GM12892 (cell line): ENCODE measurements around the gene DNAL4.

Source experiments
- DNase-seq: peaks from one replicate; pipeline ENCODE4 v3.0.0; 2011; ENCODE audit not compliant: insufficient read length
- FAIRE-seq: peaks from 2 replicates; lab custom pipeline; 2011; peaks lifted over from hg19 to GRCh38; lab: Jason Lieb, UNC
- POLR2A ChIP-seq: IDR thresholded peaks from 2 replicates; pipeline ENCODE4 v1.6.1; 2011; ENCODE audit warnings: low read depth, low read length, control low read depth
- POLR2AphosphoS5 ChIP-seq: IDR thresholded peaks from 2 replicates; pipeline ENCODE4 v1.6.1; 2011; ENCODE audit warnings: low read depth, low read length, control low read depth
- TAF1 ChIP-seq: IDR thresholded peaks from 2 replicates; pipeline ENCODE4 v1.6.1; 2011; ENCODE audit warnings: low read depth, mild to moderate bottlenecking, control low read depth, low read length, borderline replicate concordance

The DNAL4 gene

GRCh38 chr22:38833061-38833460 is 39.1 kb upstream of the DNAL4 start:
- FAIRE-seq (no peak), DNase-seq (no peak)
- TF ChIP-seq POLR2A, result no peak
- TF ChIP-seq TAF1, result no peak
- no peak for TF ChIP-seq POLR2AphosphoS5

GRCh38 chr22:38832005-38832978 is 38.3 kb upstream of the DNAL4 start:
- no peak for DNase-seq
- no peak for FAIRE-seq
- no peak for TF ChIP-seq POLR2AphosphoS5
- no peak for TF ChIP-seq TAF1

- FAIRE-seq (no peak), DNase-seq (no peak)
- TF ChIP-seq POLR2A (no peak), POLR2AphosphoS5 (no peak), TAF1 (no peak)
Observed at GRCh38 chr22:38831166-38831945, 37.4 kb upstream of the DNAL4 start.

- TF ChIP-seq POLR2AphosphoS5, result no peak
- TF ChIP-seq POLR2A, result no peak
- no peak for TF ChIP-seq TAF1
- FAIRE-seq (no peak), DNase-seq (no peak)
Observed at GRCh38 chr22:38830845-38831108, 36.8 kb upstream of the DNAL4 start.

GRCh38 chr22:38830026-38830844 is 36.3 kb upstream of the DNAL4 start:
- no peak for FAIRE-seq
- no peak for TF ChIP-seq POLR2AphosphoS5
- TF ChIP-seq TAF1, result no peak
- no peak for TF ChIP-seq POLR2A
- no peak for DNase-seq

GRCh38 chr22:38829485-38829884 is 35.5 kb upstream of the DNAL4 start:
- DNase-seq, result no peak
- no peak for TF ChIP-seq TAF1
- TF ChIP-seq POLR2AphosphoS5, result no peak
- TF ChIP-seq POLR2A, result no peak
- FAIRE-seq, result no peak

GRCh38 chr22:38828616-38829205 is 34.8 kb upstream of the DNAL4 start:
- no peak for TF ChIP-seq TAF1
- TF ChIP-seq POLR2A, result no peak
- no peak for TF ChIP-seq POLR2AphosphoS5
- FAIRE-seq (no peak), DNase-seq (no peak)

- DNase-seq (no peak), FAIRE-seq (no peak)
- TF ChIP-seq POLR2AphosphoS5 (no peak), POLR2A (no peak), TAF1 (no peak)
Observed at GRCh38 chr22:38828191-38828590, 34.2 kb upstream of the DNAL4 start.

- FAIRE-seq (no peak), DNase-seq (no peak)
- no peak for TF ChIP-seq TAF1
- TF ChIP-seq POLR2AphosphoS5, result no peak
- TF ChIP-seq POLR2A, result no peak
Observed at GRCh38 chr22:38827510-38827909, 33.6 kb upstream of the DNAL4 start.

GRCh38 chr22:38826801-38827200 is 32.9 kb upstream of the DNAL4 start:
- FAIRE-seq (no peak), DNase-seq (no peak)
- TF ChIP-seq POLR2AphosphoS5 (no peak), POLR2A (no peak), TAF1 (no peak)

- FAIRE-seq (no peak), DNase-seq (no peak)
- no peak for TF ChIP-seq POLR2AphosphoS5
- no peak for TF ChIP-seq TAF1
- TF ChIP-seq POLR2A, result no peak
Observed at GRCh38 chr22:38826386-38826785, 32.4 kb upstream of the DNAL4 start.
